ENCODE data around the gene IRX2.

The IRX2 gene

GRCh38 chr5:2711446-2712425 lies 39.7 kb downstream of the IRX2 start:
- Histone ChIP-seq H3K9me3 (replicated peaks; ENCODE audit: insufficient read depth, low read length) (no peaks in the 10 kb centered on the region), H3F3A (ENCODE audit: insufficient read depth, low read length) (no peaks in the 10 kb centered on the region), H3K27ac (ENCODE audit: low read length) (no peak overlapping the region), H3K4me1 (ENCODE audit: low read length) (no peaks in the 10 kb centered on the region), H3K4me2 (ENCODE audit: low read depth, low read length) (no peak overlapping the region), H3K9me2 (replicated peaks; ENCODE audit: insufficient read depth, low read length) (no peaks in the 10 kb centered on the region), H3K79me2 (ENCODE audit: low read length) (no peaks in the 10 kb centered on the region), H2AFZ (ENCODE audit: low read length) (no peak overlapping the region), H3K27me3 (replicated peaks; ENCODE audit: insufficient read depth, low read length) (no peaks in the 10 kb centered on the region), H3K36me3 (replicated peaks; ENCODE audit: insufficient read depth, low read length) (no peaks in the 10 kb centered on the region), H3K4me3 (ENCODE audit: low read length) (no peak overlapping the region), H4K20me1 (ENCODE audit: insufficient read depth, low read length) (no peaks in the 10 kb centered on the region), H3K9ac (ENCODE audit: low read length) (no peak overlapping the region)
- no peak for DNase-seq
- TF ChIP-seq EZH2phosphoT487 (IDR thresholded peaks at IDR 0.05; ENCODE audit: low read length) (no peak), EZH2 (optimal IDR thresholded peaks at IDR 0.05; ENCODE audit: low read depth, low read length) (no peak), CTCF (IDR thresholded peaks at IDR 0.05; ENCODE audit: low read length) (no peak)

GRCh38 chr5:2710910-2711309 lies 40.6 kb downstream of the IRX2 start:
- Histone ChIP-seq H3K27me3 (replicated peaks; ENCODE audit: insufficient read depth, low read length) (no peaks in the 10 kb centered on the region), H3F3A (ENCODE audit: insufficient read depth, low read length) (no peaks in the 10 kb centered on the region), H3K4me3 (ENCODE audit: low read length) (no peak overlapping the region), H3K9me3 (replicated peaks; ENCODE audit: insufficient read depth, low read length) (no peaks in the 10 kb centered on the region), H3K4me2 (ENCODE audit: low read depth, low read length) (no peak overlapping the region), H3K36me3 (replicated peaks; ENCODE audit: insufficient read depth, low read length) (no peaks in the 10 kb centered on the region), H4K20me1 (ENCODE audit: insufficient read depth, low read length) (no peaks in the 10 kb centered on the region), H3K4me1 (ENCODE audit: low read length) (no peaks in the 10 kb centered on the region), H3K27ac (ENCODE audit: low read length) (no peak overlapping the region), H3K9ac (ENCODE audit: low read length) (no peak overlapping the region), H2AFZ (ENCODE audit: low read length) (no peak overlapping the region), H3K9me2 (replicated peaks; ENCODE audit: insufficient read depth, low read length) (no peaks in the 10 kb centered on the region), H3K79me2 (ENCODE audit: low read length) (no peaks in the 10 kb centered on the region)
- TF ChIP-seq EZH2 (optimal IDR thresholded peaks at IDR 0.05; ENCODE audit: low read depth, low read length) (no peak), EZH2phosphoT487 (IDR thresholded peaks at IDR 0.05; ENCODE audit: low read length) (no peak), CTCF (IDR thresholded peaks at IDR 0.05; ENCODE audit: low read length) (no peak)
- no peak for DNase-seq

- Histone ChIP-seq H3K79me2 (ENCODE audit: low read length) (no peaks in the 10 kb centered on the region), H3K9ac (ENCODE audit: low read length) (no peak overlapping the region), H3K4me2 (ENCODE audit: low read depth, low read length) (no peak overlapping the region), H3F3A (ENCODE audit: insufficient read depth, low read length) (no peaks in the 10 kb centered on the region), H3K9me2 (replicated peaks; ENCODE audit: insufficient read depth, low read length) (no peaks in the 10 kb centered on the region), H3K9me3 (replicated peaks; ENCODE audit: insufficient read depth, low read length) (no peaks in the 10 kb centered on the region), H3K4me1 (ENCODE audit: low read length) (no peaks in the 10 kb centered on the region), H3K27me3 (replicated peaks; ENCODE audit: insufficient read depth, low read length) (no peaks in the 10 kb centered on the region), H3K4me3 (ENCODE audit: low read length) (no peak overlapping the region), H4K20me1 (ENCODE audit: insufficient read depth, low read length) (no peaks in the 10 kb centered on the region), H2AFZ (ENCODE audit: low read length) (no peak overlapping the region), H3K27ac (ENCODE audit: low read length) (no peak overlapping the region), H3K36me3 (replicated peaks; ENCODE audit: insufficient read depth, low read length) (no peaks in the 10 kb centered on the region)
- DNase-seq: no peak
- no peak for TF ChIP-seq EZH2phosphoT487 (IDR thresholded peaks at IDR 0.05; ENCODE audit: low read length)
- no peak for TF ChIP-seq CTCF (IDR thresholded peaks at IDR 0.05; ENCODE audit: low read length)
- TF ChIP-seq EZH2 (optimal IDR thresholded peaks at IDR 0.05; ENCODE audit: low read depth, low read length): no peak
Observed at GRCh38 chr5:2709976-2710689, 41.3 kb downstream of the IRX2 start.
